GM12878 (cell line): ENCODE measurements around the gene POLE3. TPM values are rescaled to one million over a fixed set of nuclear protein-coding genes. Genes with fewer than 3 reads are reported as not detected.

Experiments
- BMI1 ChIP-seq: fragments of 450-650 bp; IDR thresholded peaks from 2 replicates; pipeline ENCODE4 v1.6.1; 2016; ENCODE audit warnings: mild to moderate bottlenecking, moderate library complexity, borderline replicate concordance
- CBFB ChIP-seq: IDR thresholded peaks from 2 replicates; pipeline ENCODE4 v1.6.1; 2016; ENCODE audit warnings: antibody characterized with exemption, low read depth
- DPF2 ChIP-seq: fragments of 450-650 bp; IDR thresholded peaks from 2 replicates; pipeline ENCODE4 v1.6.1; 2017; ENCODE audit warnings: mild to moderate bottlenecking
- E2F8 ChIP-seq: fragments of 450-650 bp; IDR thresholded peaks from 2 replicates; pipeline ENCODE4 v1.6.1; 2018; ENCODE audit warnings: mild to moderate bottlenecking, low read depth, moderate library complexity; ENCODE audit not compliant: partially characterized antibody
- EZH2 ChIP-seq: IDR thresholded peaks from 2 replicates; pipeline ENCODE4 v1.6.1; 2012; ENCODE audit warnings: low read depth, mild to moderate bottlenecking, control low read depth, inconsistent platforms, low read length, borderline replicate concordance; ENCODE audit not compliant: control insufficient read depth
- FOXK2 ChIP-seq: fragments of 450-650 bp; IDR thresholded peaks from 2 replicates; pipeline ENCODE4 v1.6.1; 2017; ENCODE audit warnings: mild to moderate bottlenecking, moderate library complexity
- HDAC6 ChIP-seq: fragments of 200-600 bp; sonication (generic); IDR thresholded peaks from one replicate; pipeline ENCODE4 v1.8.0; 2017; ENCODE audit warnings: antibody characterized with exemption; ENCODE audit not compliant: unreplicated experiment
- MEF2A ChIP-seq: IDR thresholded peaks from 2 replicates; pipeline ENCODE4 v1.6.1; 2011; ENCODE audit warnings: low read depth, mild to moderate bottlenecking, low read length, moderate library complexity; ENCODE audit not compliant: insufficient read depth
- MLLT1 ChIP-seq: fragments of 450-650 bp; IDR thresholded peaks from 2 replicates; pipeline ENCODE4 v1.6.1; 2016; ENCODE audit warnings: mild to moderate bottlenecking
- NR2F1 ChIP-seq: fragments of 450-650 bp; conservative IDR thresholded peaks from 2 replicates; pipeline ENCODE4 v1.6.1; 2017; ENCODE audit warnings: mild to moderate bottlenecking
- SKIL ChIP-seq: fragments of 450-650 bp; IDR thresholded peaks from 2 replicates; pipeline ENCODE4 v1.6.1; 2017; ENCODE audit warnings: mild to moderate bottlenecking, low read depth, inconsistent platforms; ENCODE audit not compliant: poor library complexity, severe bottlenecking
- SMARCA5 ChIP-seq: fragments of 450-650 bp; IDR thresholded peaks from 2 replicates; pipeline ENCODE4 v1.6.1; 2017; ENCODE audit warnings: mild to moderate bottlenecking
- SP1 ChIP-seq: IDR thresholded peaks from one replicate; pipeline ENCODE4 v1.6.1; 2011; ENCODE audit warnings: low read depth, low read length
- SREBF2 ChIP-seq: IDR thresholded peaks from 2 replicates; pipeline ENCODE4 v1.6.1; 2012; ENCODE audit warnings: mild to moderate bottlenecking, low read length
- TARDBP ChIP-seq: IDR thresholded peaks from 2 replicates; pipeline ENCODE4 v1.6.1; 2016; ENCODE audit warnings: borderline replicate concordance
- polyA plus RNA-seq, 11 experiments: library from polyadenylated mRNA; depleted of rRNA in 4 of 11; unstranded in 6 of 11; stranded (reverse) in 5 of 11; fragments of >200 nt; fragmentation: Nextera tagmentation in 4 of 11; fragmentation: Illumina TruSeq in 1 of 11; extraction: Ambion mirVana in 4 of 11; extraction: Trizol in 1 of 11; gene quantifications; 1 replicate in 1 of 11; 2 replicates in 10 of 11; pipeline versions ENCODE4 v1.2.1 to v1.2.3, GENCODE V29; 2011 to 2016; ENCODE audit warnings: inconsistent platforms in 2 of 11, missing spikeins in 2 of 11, low read depth in 1 of 11
- total RNA-seq, 4 experiments: library from RNA; depleted of rRNA in 3 of 4; stranded (reverse); fragments of >200 nt in 3 of 4; fragmentation: Illumina TruSeq in 1 of 4; extraction: Trizol in 1 of 4; gene quantifications; 2 replicates each; pipeline versions ENCODE4 v1.2.1 to v1.2.3, GENCODE V29; 2013 to 2021
- TF ChIP-seq, protein P1 (sequence below): fragments of 150-350 bp; IDR thresholded peaks from 2 replicates; pipeline ENCODE4 v1.6.1; 2016; ENCODE audit warnings: low read depth, low read length

Gene POLE3
- total and polyA plus RNA-seq, 10 of the 15 experiments (the other 5 are each of a cell fraction or from before 2014, with no cell fraction given), result 40.8 to 116 (median 80.2) TPM

DNA sequence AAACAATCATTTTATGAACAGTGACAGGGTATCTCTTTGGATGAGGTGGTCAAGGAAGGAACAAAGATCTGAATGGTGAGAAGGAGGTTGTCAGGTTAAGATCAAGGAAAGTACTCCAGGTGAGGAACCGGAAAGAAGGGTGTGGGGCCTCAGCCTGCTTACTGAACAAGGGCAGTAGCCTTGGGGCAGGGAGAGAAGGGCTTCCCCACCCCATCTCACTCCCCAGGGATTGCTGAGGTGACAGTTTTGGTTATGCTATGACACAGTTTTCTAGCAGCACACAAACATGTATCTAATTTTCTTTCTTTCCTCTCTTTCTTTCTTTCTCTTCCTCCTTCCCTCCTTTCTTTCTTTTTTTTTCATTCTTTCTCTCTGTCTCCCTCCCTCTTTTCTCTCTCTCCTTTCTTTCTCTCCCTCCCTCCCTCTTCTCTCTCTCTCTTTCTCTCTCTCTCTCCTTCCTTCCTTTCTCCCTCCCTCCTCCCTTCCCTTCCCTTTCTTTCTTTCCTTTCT lies 29.6 kb downstream of the POLE3 start (continued):
- TF ChIP-seq SMARCA5 (no peak), SP1 (peak; percentile 77), SKIL (peak; percentile 72), E2F8 (no peak), MLLT1 (peak; percentile 82), NR2F1 (peak; percentile 73), HDAC6 (no peak), DPF2 (peak; percentile 91; the same call in 1 of the 2 replicates), BMI1 (no peak; the same call in 1 of the 2 replicates), FOXK2 (0 out of 2 replicates have a peak, but pooled peaks have one; percentile 4), SREBF2 (no peak), MEF2A (no peak), TARDBP (no peak), CBFB (no peak), EZH2 (no peak)
- TF ChIP-seq, protein P1, sequence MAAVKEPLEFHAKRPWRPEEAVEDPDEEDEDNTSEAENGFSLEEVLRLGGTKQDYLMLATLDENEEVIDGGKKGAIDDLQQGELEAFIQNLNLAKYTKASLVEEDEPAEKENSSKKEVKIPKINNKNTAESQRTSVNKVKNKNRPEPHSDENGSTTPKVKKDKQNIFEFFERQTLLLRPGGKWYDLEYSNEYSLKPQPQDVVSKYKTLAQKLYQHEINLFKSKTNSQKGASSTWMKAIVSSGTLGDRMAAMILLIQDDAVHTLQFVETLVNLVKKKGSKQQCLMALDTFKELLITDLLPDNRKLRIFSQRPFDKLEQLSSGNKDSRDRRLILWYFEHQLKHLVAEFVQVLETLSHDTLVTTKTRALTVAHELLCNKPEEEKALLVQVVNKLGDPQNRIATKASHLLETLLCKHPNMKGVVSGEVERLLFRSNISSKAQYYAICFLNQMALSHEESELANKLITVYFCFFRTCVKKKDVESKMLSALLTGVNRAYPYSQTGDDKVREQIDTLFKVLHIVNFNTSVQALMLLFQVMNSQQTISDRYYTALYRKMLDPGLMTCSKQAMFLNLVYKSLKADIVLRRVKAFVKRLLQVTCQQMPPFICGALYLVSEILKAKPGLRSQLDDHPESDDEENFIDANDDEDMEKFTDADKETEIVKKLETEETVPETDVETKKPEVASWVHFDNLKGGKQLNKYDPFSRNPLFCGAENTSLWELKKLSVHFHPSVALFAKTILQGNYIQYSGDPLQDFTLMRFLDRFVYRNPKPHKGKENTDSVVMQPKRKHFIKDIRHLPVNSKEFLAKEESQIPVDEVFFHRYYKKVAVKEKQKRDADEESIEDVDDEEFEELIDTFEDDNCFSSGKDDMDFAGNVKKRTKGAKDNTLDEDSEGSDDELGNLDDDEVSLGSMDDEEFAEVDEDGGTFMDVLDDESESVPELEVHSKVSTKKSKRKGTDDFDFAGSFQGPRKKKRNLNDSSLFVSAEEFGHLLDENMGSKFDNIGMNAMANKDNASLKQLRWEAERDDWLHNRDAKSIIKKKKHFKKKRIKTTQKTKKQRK, result no peak
